Right lobe of liver (tissue), 4 donors: ENCODE data around the gene ZER1.

Source experiments
- CTCF ChIP-seq, 4 donors: fragments of 200-600 bp in 3 of 4; fragments of 450-650 bp in 1 of 4; IDR thresholded peaks; one replicate each; pipeline versions ENCODE4 v1.5.1 to v1.8.0; 2016 to 2022; ENCODE audit warnings: antibody characterized with exemption in 4 of 4, mild to moderate bottlenecking in 2 of 4
- POLR2A ChIP-seq: fragments of 450-650 bp; IDR thresholded peaks from one replicate; pipeline ENCODE4 v1.6.1; 2017; ENCODE audit warnings: antibody characterized with exemption, mild to moderate bottlenecking
- donor health status: DM: no; HTN: no; CAD: no.
- donor health status: DM: no; HTN: no; CAD: no.
- donor health status: DM: no; HTN: yes; CAD: no.

GRCh38 chr9:128713941-128714573 is 57.7 kb downstream of the ZER1 start:
- no peak for TF ChIP-seq CTCF (IDR thresholded peaks at IDR 0.05)
- no peak for TF ChIP-seq POLR2A
